ENCODE measurements around the gene ZNF609. TPM values are rescaled to one million over a fixed set of nuclear protein-coding genes. Genes with fewer than 3 reads are reported as not detected.
"Not testable (repeated sequence)": the region's sequence is repeated elsewhere in the genome, so short reads cannot be mapped to it uniquely, and the experiment has no call there.

The ZNF609 gene
- total RNA-seq, 1 experiment from 2014 or later, result 12.9 TPM

DNA sequence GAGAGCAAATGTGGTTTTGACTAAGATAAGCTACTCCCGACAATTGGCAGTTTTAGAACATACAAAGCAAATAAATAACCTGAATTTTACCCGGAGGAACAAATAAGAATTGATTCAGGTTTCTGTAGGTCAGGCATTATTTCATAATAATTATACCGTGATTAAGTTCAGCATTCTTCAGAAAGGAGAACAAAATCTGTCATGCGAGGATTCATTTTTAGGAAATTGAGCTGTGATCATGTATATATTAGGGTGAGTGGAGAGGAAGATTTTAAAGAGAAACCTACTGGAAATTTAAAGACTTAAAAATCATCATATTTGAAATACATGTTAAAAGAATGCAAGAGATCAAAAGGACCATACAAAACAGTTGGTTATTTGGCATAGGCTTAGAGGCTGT, 20.5 kb downstream of the ZNF609 start:
- in situ Hi-C loops (cut with HindIII; ENCODE audit: low pct_unique_long_range_greater_than_20kb, low sequenced_read_pairs), result no loop called here
- no peak for DNase-seq (ENCODE audit: low read depth, low spot score)

DNA sequence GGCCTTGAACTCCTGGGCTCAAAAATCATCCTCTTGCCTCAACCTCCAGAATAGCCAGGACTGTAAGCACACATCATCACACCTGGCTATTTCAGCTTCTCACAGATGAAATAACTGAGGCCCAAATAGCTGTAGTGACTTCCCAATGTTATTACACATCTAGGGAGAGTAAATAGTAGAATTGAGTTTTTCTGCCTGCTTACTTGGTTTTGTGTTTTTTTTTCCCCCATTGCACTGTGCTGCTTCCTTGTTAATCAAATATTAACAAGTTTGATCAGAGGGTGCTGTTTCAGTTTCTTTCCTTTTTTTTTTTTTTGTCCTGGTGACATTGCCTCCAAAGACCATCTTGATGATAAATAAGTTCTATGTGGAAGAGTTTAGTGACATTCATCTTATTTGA, 23.4 kb downstream of the ZNF609 start:
- in situ Hi-C loops (cut with HindIII; ENCODE audit: low pct_unique_long_range_greater_than_20kb, low sequenced_read_pairs), result no loop called here
- DNase-seq (ENCODE audit: low read depth, low spot score), result no peak

DNA sequence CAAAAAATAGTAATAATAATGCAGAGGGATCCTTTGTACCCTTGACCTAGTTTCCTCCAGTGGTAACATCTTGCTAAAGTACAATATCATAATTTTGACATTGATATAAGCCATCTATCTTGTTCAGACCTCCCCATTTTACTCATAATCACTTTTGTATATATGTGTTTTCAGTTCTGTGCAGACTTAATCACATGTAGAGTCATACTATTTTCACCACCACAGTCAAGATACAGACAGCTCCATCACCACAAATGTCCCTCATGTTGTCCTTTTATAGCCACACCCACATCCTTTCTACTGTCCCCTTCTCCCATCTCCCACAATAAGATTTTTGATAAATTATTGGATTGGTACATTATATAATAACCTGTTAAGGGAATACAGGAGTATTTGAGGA, 25.4 kb downstream of the ZNF609 start:
- DNase-seq (ENCODE audit: low read depth, low spot score), result no peak
- in situ Hi-C loops (cut with HindIII; ENCODE audit: low pct_unique_long_range_greater_than_20kb, low sequenced_read_pairs), result no loop called here

DNA sequence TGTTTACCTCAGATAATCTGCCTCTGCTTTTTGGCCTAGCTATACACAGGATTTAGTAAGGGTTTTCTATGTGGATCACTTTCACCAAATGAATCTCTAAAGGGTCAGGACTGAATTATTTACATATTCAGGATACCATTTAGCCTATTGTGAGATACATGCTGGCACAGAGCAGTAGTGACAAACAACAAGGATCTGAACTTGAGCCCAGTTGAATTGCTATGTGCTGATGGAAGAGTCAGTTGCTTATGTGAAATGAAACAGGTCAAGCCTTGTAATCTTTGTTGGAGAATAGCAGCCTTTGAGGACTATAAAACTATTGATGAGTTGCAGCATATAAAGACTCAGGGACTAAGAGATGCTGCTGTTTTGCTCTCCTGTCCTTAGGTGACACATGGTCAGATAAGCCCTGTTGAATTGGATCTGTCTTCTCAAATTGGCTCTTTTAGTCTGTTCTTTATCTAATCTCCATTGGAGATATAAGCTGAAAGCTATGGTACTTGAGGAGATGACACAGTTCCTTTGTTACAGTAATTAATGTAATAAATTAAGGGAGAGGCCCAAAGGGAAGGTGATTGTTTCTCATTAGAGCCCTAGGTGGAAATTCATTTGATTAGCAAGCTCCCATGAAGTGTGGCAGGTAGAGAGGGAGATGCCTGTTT, 30.4 kb downstream of the ZNF609 start:
- DNase-seq (ENCODE audit: low read depth, low spot score), result no peak

DNA sequence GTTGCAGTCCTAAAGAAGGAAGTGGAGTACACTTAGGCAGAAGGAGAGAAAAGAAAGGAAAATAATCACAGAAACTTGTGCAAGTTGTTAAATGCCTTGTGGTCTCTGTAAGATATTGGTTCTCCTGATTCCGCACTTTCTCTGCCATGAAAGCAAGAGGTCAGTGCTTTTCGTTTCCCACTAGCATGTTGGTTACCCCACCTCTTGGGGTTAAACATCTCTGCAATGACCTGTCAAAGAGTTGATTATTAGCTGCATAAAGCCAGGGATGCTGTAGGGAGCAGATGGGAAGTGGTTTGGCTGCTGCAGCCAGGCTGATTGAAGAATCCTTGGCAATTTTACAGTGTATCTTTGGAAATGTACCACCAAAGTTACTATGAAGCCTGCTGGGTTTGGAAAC, 33.3 kb downstream of the ZNF609 start:
- in situ Hi-C loops (cut with HindIII; ENCODE audit: low pct_unique_long_range_greater_than_20kb, low sequenced_read_pairs), result no loop called here
- no peak for DNase-seq (ENCODE audit: low read depth, low spot score)

More for the DNA sequence above, 30.4 kb downstream of the ZNF609 start:
- in situ Hi-C loops (cut with HindIII; ENCODE audit: low pct_unique_long_range_greater_than_20kb, low sequenced_read_pairs), result no loop called here

DNA sequence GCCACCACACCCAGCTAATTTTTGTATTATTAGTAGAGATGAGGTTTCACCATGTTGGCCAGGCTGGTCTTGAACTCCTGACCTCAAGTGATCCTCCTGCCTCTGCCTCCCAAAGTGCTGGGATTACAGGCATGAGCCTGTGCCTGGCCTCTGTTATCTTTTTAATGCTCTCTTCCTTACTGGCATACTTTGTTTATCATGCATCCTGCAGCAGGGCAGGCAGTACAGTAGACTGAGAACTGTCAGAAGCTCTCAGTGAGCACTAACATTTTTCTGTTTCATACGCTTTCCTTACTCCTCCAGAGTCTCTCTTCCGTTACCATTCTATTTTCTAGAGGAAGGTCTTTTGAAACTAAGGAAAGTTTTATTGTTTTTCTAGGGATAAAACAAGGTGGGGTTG, 35.6 kb downstream of the ZNF609 start:
- DNase-seq (ENCODE audit: low read depth, low spot score); in situ Hi-C loops (cut with HindIII; ENCODE audit: low pct_unique_long_range_greater_than_20kb, low sequenced_read_pairs): not testable (repeated sequence)

DNA sequence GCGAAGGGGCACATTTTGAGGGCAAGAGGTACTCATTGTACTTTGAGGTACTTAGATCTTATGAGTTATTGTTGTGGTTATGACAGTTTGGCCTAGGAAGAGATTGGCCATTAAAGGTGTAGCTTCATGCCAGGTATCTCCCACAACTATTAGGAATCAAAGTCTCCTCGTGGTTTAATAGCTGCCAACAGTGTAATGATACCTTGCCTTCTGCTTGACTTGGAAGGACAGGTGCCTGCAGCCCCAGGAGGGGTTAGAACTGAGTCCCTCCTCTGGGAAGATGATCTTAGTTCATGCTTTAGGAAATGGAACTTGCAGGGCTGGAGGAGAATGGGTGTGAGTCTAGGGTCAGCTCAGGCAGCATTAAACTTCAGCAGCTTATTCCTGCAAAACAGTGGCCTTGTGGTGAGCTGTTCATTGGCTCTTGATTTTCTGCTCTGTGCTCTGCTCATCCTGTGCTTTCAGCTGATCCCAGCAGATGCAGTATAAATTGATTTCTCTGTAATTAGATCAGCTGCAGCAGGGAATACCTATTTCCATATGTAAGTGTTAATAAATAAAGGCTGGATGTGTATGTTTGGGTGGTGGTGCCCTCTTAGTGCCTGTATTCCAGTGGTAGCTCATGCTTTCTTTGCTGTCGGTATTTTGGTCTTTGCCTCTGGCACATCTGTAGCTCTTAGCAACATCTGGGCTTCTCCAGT, 40.5 kb downstream of the ZNF609 start:
- in situ Hi-C loops (cut with HindIII; ENCODE audit: low pct_unique_long_range_greater_than_20kb, low sequenced_read_pairs), result no loop called here
- no peak for DNase-seq (ENCODE audit: low read depth, low spot score)

DNA sequence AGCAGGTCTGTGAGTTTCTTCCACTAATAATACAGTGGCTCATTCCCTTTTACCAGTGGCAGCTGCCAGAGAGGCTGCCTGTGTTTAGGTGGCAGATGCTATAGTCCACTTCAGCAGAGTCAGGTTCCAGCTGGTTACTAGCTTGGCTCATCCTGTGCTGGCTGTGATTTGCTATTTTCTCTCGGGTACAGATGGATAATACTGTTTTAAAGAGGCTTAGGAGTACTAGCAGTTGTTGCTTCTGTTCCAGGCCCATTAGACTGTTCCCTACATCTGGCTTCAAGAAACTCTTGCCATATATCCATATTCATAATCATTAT, 41.0 kb downstream of the ZNF609 start:
- no peak for DNase-seq (ENCODE audit: low read depth, low spot score)

DNA sequence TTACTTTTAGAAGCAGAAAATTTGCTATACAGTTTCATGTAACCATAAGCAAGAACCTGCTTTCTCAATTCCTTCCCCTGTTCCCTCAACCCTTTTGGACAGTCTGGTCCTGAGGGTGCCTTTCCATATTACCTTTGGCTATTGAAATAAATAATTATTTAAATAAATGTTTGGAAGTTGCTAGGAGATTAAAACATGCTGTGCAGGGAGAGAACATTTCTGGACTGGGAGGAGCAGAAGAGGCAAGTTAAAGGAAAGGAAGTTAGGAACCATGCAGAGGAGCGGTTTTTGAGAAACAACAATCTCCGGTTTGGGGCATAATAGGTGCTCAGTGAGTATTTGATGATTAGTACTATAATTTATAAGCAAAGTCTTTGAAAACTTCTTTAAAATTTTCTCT, 41.8 kb downstream of the ZNF609 start:
- in situ Hi-C loops (cut with HindIII; ENCODE audit: low pct_unique_long_range_greater_than_20kb, low sequenced_read_pairs), result no loop called here
- no peak for DNase-seq (ENCODE audit: low read depth, low spot score)

More for the DNA sequence above, 41.0 kb downstream of the ZNF609 start:
- in situ Hi-C loops (cut with HindIII; ENCODE audit: low pct_unique_long_range_greater_than_20kb, low sequenced_read_pairs), result no loop called here

DNA sequence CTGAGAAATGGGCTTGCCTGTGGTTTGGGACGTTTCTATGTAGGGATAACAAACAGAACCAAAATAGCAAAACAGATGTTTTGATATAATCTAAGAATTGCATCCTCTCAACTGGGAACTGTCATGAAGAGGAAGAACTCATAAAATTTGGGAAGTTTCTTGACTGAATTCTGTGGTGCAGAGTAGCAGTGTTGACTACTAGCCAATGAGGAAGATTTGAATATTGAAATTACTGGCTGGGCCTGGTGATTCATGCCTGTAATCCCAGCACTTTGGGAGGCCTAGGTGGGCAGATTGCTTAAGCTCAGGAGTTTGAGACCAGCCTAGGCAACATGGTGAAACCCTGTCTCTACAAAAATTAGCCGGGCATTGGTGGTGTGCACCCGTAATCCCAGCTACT, 42.2 kb downstream of the ZNF609 start:
- in situ Hi-C loops (cut with HindIII; ENCODE audit: low pct_unique_long_range_greater_than_20kb, low sequenced_read_pairs), result no loop called here
- no peak for DNase-seq (ENCODE audit: low read depth, low spot score)

DNA sequence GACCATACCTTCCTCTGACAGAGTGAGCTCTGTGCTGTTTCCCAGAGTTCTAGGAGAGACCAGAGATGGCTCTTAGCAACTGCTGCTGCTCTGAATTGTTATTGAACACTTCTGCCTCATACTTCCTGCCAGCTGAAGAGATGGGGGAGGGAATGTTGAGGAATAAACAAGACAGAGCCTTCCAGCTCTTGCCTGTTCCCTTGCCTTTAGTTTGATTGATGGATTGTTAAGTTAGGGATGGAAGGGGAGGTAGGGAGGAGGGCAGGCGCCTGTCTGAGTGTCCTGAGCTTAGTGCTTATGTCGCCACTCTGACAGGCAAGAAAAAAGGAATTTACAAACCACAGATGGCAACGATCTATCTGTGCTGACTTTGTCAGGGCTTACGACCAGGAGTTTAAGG, 42.8 kb downstream of the ZNF609 start:
- no peak for DNase-seq (ENCODE audit: low read depth, low spot score)
- in situ Hi-C loops (cut with HindIII; ENCODE audit: low pct_unique_long_range_greater_than_20kb, low sequenced_read_pairs), result no loop called here

DNA sequence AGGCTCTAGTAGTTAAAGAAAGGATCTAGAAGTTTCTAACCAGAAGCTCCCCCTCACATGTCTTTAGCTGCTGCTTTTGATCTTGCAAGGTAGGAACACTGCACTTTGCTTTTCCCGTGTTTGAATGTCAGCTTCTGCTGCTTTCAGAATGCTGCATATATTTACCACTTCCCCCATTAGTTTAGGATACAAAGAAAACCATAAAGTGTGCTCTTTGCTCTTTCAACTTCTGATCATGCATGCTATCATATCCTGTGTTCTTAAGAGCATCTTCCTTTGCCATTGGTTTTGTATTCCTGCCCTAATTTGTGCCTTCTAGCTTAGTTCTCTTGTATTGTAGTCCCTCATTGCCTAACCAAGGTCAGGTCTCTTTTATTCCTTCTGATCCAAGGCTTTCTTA, 43.3 kb downstream of the ZNF609 start:
- in situ Hi-C loops (cut with HindIII; ENCODE audit: low pct_unique_long_range_greater_than_20kb, low sequenced_read_pairs), result no loop called here
- DNase-seq (ENCODE audit: low read depth, low spot score), result no peak

DNA sequence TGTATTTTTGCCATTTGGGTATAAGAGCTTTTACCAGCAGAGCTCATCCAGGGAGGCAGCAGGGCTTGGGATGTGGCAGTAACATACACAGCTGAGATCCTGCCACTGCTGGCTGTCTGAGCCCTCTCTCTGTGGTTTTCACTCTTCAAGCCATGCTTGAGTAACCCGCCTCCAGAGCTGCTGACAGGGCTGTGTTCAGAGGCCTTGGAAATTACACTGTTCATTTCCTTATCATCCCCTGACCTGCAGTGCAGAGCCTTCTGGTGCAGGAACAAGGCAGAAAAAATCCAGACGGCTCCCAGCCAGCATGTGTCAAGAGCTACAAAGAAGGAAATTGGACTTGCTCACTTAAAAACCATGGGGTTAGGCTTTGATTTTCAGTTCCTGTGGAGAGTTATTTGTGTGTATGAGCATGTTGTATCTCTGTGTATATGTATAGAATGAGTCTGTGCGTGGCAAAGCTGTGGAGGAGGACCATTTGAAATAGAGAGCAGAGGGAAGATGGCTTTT, 47.0 kb downstream of the ZNF609 start:
- DNase-seq (ENCODE audit: low read depth, low spot score), result no peak
- in situ Hi-C loops (cut with HindIII; ENCODE audit: low pct_unique_long_range_greater_than_20kb, low sequenced_read_pairs), result no loop called here

DNA sequence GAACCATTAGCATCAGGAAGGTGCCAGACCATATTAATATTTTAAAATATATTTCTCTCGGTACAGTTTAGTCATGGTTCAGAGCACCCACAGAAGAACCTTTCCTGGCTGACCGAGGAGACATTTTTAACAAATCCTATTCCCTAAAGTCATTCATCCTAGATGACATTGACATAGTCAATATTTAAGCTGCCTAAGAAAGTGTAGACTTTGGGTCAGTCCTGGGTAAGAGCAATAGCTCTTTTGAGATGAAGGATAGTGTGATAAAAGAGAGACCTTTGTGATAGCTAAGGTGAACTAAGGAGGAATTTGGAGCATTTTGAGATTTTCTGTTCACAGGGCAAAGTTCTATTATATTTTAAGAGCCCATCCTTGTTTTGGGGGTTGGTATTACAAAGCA, 47.5 kb downstream of the ZNF609 start:
- in situ Hi-C loops (cut with HindIII; ENCODE audit: low pct_unique_long_range_greater_than_20kb, low sequenced_read_pairs), result no loop called here
- no peak for DNase-seq (ENCODE audit: low read depth, low spot score)

DNA sequence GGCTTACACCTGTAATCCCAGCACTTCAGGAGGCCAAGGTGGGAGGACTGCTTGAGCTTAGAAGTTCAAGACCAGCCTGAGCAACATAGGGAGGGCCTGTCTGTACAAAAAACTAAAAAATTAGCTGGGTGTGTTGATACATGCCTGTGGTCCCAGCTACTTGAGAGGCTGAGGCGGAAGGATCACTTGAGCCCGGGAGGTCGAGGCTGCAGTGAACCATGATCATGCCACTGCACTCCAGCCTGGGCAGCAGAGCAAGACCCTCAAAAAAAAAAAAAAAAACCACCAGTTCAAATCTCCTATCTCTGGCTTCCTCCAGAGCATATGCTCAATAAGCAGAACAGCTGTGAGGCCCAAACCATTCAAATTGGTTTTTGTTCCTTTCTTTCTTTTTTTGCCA, 53.4 kb downstream of the ZNF609 start:
- no peak for DNase-seq (ENCODE audit: low read depth, low spot score)
- in situ Hi-C loops (cut with HindIII; ENCODE audit: low pct_unique_long_range_greater_than_20kb, low sequenced_read_pairs), result no loop called here

DNA sequence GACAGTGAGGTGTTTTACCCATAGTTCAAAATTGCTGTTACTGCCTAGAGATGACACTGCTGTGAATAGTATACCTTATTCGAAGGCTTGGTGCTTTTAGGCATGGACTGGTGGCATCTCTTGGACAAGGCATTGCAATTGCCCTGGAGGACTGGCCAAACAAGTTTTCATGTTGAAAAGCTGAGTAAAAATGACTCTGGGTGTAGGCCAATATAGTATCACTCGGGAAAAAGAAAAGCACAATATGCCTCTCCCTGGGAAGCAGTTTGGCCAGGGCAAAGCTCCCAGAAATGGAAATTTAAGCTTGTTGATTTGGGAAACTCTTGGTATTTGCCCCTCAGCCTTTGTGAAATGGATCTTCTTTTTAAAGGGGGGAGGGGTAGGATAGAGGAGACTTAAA, 54.8 kb downstream of the ZNF609 start:
- in situ Hi-C loops (cut with HindIII; ENCODE audit: low pct_unique_long_range_greater_than_20kb, low sequenced_read_pairs), result no loop called here

DNA sequence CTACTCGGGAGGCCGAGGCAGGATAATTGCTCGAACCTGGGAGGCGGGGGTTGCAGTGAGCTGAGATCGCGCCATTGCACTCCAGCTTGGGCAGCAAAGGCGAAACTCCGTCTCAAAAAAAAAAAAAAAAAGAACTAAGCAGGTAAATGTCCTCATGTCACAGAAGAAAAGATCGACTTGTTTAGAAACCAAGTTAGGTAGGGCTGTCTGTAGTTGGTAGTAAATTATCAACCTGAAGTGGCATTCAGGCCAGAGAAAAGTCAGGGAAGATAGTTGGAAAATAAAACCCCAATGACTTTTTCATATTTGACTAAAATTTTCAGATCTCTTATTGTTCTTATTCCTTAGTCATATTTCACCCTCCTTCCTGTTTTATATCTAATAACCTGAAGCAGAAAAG, 55.4 kb downstream of the ZNF609 start:
- in situ Hi-C loops (cut with HindIII; ENCODE audit: low pct_unique_long_range_greater_than_20kb, low sequenced_read_pairs), result no loop called here
- DNase-seq (ENCODE audit: low read depth, low spot score), result no peak

More for the DNA sequence above, 54.8 kb downstream of the ZNF609 start:
- no peak for DNase-seq (ENCODE audit: low read depth, low spot score)

DNA sequence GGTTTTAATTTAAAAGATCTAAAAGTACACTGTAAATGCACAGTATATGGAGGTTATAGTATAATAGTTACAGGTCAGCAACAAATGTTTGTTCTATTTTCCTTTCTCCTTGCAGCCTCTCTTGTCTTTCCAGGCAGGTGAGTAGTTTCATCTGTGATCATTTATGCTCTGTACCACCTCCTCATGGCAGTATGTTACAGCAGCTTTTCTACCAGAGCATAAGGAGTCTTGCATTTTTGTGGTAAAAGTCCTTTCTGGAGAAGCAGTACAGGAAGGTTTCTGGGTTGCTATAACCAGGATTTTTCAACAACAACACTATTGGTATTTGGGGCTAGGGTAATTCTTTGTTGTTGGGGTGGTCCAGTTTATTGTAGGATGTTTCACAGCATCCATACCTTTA, 59.5 kb downstream of the ZNF609 start:
- in situ Hi-C loops (cut with HindIII; ENCODE audit: low pct_unique_long_range_greater_than_20kb, low sequenced_read_pairs), result no loop called here

DNA sequence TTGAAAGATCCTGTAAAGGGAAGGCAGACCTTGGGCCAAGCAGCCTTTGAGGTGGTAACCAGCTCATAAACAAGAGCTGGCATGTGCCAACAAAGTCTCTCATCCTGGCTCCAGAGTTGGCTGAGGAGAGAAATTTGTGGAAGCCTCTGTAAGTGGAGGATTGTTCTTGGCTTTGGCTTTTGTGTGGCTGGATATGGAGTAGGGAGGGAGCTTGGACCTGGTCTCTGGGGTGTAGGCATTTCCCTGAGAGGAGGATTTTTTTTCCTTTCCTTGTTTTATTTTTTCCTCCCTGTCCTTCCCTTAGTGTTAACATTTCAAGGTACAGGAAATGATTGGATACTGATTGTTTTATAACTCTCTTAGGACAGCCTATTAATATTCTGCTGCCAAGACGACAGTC, 60.8 kb downstream of the ZNF609 start:
- in situ Hi-C loops (cut with HindIII; ENCODE audit: low pct_unique_long_range_greater_than_20kb, low sequenced_read_pairs), result no loop called here
- peak; percentile 16 for DNase-seq (ENCODE audit: low read depth, low spot score)

More for the DNA sequence above, 59.5 kb downstream of the ZNF609 start:
- DNase-seq (ENCODE audit: low read depth, low spot score), result no peak

Measured in SK-MEL-5 (cell line).